ENCODE measurements around the gene MTUS2.

DNA sequence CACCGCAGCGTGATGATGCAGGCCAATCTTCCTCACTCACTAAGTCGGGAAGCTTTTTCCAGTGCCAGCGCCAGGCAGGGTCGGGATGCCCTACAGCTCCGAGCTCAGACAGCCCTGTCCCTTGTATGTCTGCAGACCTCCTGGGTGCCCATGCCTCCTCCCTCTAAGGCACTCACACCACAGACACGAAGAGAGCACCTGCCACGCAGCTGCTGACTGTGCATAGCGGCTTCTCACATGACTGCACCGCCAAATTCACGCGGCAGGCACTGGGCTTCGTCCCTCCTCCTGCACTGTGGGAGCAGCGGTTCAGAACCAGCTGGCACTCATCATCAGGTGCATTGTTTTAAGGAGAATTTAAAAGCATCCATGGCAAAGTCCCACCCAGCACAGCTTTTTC, 687.2 kb downstream of the MTUS2 start:
- TF ChIP-seq, protein P1, sequence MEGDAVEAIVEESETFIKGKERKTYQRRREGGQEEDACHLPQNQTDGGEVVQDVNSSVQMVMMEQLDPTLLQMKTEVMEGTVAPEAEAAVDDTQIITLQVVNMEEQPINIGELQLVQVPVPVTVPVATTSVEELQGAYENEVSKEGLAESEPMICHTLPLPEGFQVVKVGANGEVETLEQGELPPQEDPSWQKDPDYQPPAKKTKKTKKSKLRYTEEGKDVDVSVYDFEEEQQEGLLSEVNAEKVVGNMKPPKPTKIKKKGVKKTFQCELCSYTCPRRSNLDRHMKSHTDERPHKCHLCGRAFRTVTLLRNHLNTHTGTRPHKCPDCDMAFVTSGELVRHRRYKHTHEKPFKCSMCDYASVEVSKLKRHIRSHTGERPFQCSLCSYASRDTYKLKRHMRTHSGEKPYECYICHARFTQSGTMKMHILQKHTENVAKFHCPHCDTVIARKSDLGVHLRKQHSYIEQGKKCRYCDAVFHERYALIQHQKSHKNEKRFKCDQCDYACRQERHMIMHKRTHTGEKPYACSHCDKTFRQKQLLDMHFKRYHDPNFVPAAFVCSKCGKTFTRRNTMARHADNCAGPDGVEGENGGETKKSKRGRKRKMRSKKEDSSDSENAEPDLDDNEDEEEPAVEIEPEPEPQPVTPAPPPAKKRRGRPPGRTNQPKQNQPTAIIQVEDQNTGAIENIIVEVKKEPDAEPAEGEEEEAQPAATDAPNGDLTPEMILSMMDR (IDR thresholded peaks at IDR 0.05; ENCODE audit: poor library complexity) = no peak
- no peak for TF ChIP-seq EZH2 (IDR thresholded peaks at IDR 0.05; ENCODE audit: borderline replicate concordance)

All from hepatocyte (in vitro differentiated cells).